ENCODE results near the gene SSH2.

The SSH2 gene

GRCh38 chr17:29828676-29829284, 101.2 kb downstream of the SSH2 start:
- no peaks in the 10 kb centered on the region for H3K36me3 ChIP-seq (ENCODE audit: control insufficient read depth, insufficient read depth, low read length, severe bottlenecking)
- H3K4me3 ChIP-seq (ENCODE audit: low read length), result no peak overlapping the region
- no peaks in the 10 kb centered on the region for H3K4me1 ChIP-seq (ENCODE audit: control insufficient read depth, insufficient read depth, low read length)
- no peak for DNase-seq (ENCODE audit: low read depth)
- H3K27me3 ChIP-seq (replicated peaks; ENCODE audit: control insufficient read depth, insufficient read depth, low read length), result no peaks in the 10 kb centered on the region
- H3K9ac ChIP-seq (ENCODE audit: low read length), result no peak overlapping the region
- no peaks in the 10 kb centered on the region for H3K9me3 ChIP-seq (ENCODE audit: control insufficient read depth, low read length)

- DNase-seq (ENCODE audit: low read depth), result peak; percentile 27
- H3K4me3 ChIP-seq (ENCODE audit: low read length), result no peak overlapping the region
These were observed 102.8 kb downstream of the SSH2 start for GRCh38 chr17:29827179-29827578.

GRCh38 chr17:29826114-29826692, 103.8 kb downstream of the SSH2 start:
- no peaks in the 10 kb centered on the region for H3K4me1 ChIP-seq (ENCODE audit: control insufficient read depth, insufficient read depth, low read length)
- H3K36me3 ChIP-seq (ENCODE audit: control insufficient read depth, insufficient read depth, low read length, severe bottlenecking), result no peaks in the 10 kb centered on the region
- no peak for DNase-seq (ENCODE audit: low read depth)
- H3K9me3 ChIP-seq (ENCODE audit: control insufficient read depth, low read length), result no peaks in the 10 kb centered on the region
- H3K9ac ChIP-seq (ENCODE audit: low read length), result no peak overlapping the region
- no peak overlapping the region for H3K4me3 ChIP-seq (ENCODE audit: low read length)
- no peaks in the 10 kb centered on the region for H3K27me3 ChIP-seq (replicated peaks; ENCODE audit: control insufficient read depth, insufficient read depth, low read length)

More at GRCh38 chr17:29827179-29827578, 102.8 kb downstream of the SSH2 start:
- Histone ChIP-seq H3K27me3 (replicated peaks; ENCODE audit: control insufficient read depth, insufficient read depth, low read length) (no peaks in the 10 kb centered on the region), H3K9me3 (ENCODE audit: control insufficient read depth, low read length) (no peaks in the 10 kb centered on the region), H3K9ac (ENCODE audit: low read length) (no peak overlapping the region), H3K36me3 (ENCODE audit: control insufficient read depth, insufficient read depth, low read length, severe bottlenecking) (no peaks in the 10 kb centered on the region), H3K4me1 (ENCODE audit: control insufficient read depth, insufficient read depth, low read length) (no peaks in the 10 kb centered on the region)

GRCh38 chr17:29825604-29826003, 104.4 kb downstream of the SSH2 start:
- H3K9ac ChIP-seq (ENCODE audit: low read length), result no peak overlapping the region
- DNase-seq (ENCODE audit: low read depth), result no peak
- H3K9me3 ChIP-seq (ENCODE audit: control insufficient read depth, low read length), result no peaks in the 10 kb centered on the region

GRCh38 chr17:29821897-29822296, 108.1 kb downstream of the SSH2 start:
- no peaks in the 10 kb centered on the region for H3K27me3 ChIP-seq (replicated peaks; ENCODE audit: control insufficient read depth, insufficient read depth, low read length)
- no peaks in the 10 kb centered on the region for H3K9me3 ChIP-seq (ENCODE audit: control insufficient read depth, low read length)
- no peaks in the 10 kb centered on the region for H3K36me3 ChIP-seq (ENCODE audit: control insufficient read depth, insufficient read depth, low read length, severe bottlenecking)
- no peak overlapping the region for H3K9ac ChIP-seq (ENCODE audit: low read length)
- H3K4me3 ChIP-seq (ENCODE audit: low read length), result no peak overlapping the region
- DNase-seq (ENCODE audit: low read depth), result no peak
- H3K4me1 ChIP-seq (ENCODE audit: control insufficient read depth, insufficient read depth, low read length), result no peaks in the 10 kb centered on the region

More at GRCh38 chr17:29825604-29826003, 104.4 kb downstream of the SSH2 start:
- no peak overlapping the region for H3K4me3 ChIP-seq (ENCODE audit: low read length)
- no peaks in the 10 kb centered on the region for H3K36me3 ChIP-seq (ENCODE audit: control insufficient read depth, insufficient read depth, low read length, severe bottlenecking)
- no peaks in the 10 kb centered on the region for H3K27me3 ChIP-seq (replicated peaks; ENCODE audit: control insufficient read depth, insufficient read depth, low read length)
- H3K4me1 ChIP-seq (ENCODE audit: control insufficient read depth, insufficient read depth, low read length), result no peaks in the 10 kb centered on the region

GRCh38 chr17:29820425-29820824, 109.6 kb downstream of the SSH2 start:
- Histone ChIP-seq H3K9ac (ENCODE audit: low read length) (no peak overlapping the region), H3K4me1 (ENCODE audit: control insufficient read depth, insufficient read depth, low read length) (no peaks in the 10 kb centered on the region), H3K4me3 (ENCODE audit: low read length) (no peak overlapping the region), H3K27me3 (replicated peaks; ENCODE audit: control insufficient read depth, insufficient read depth, low read length) (no peaks in the 10 kb centered on the region), H3K9me3 (ENCODE audit: control insufficient read depth, low read length) (no peaks in the 10 kb centered on the region), H3K36me3 (ENCODE audit: control insufficient read depth, insufficient read depth, low read length, severe bottlenecking) (no peaks in the 10 kb centered on the region)
- DNase-seq (ENCODE audit: low read depth), result no peak

- H3K9ac ChIP-seq (ENCODE audit: low read length), result no peak overlapping the region
- H3K4me1 ChIP-seq (ENCODE audit: control insufficient read depth, insufficient read depth, low read length), result no peaks in the 10 kb centered on the region
- no peaks in the 10 kb centered on the region for H3K27me3 ChIP-seq (replicated peaks; ENCODE audit: control insufficient read depth, insufficient read depth, low read length)
- peak; percentile 91 for DNase-seq (ENCODE audit: low read depth)
- no peaks in the 10 kb centered on the region for H3K36me3 ChIP-seq (ENCODE audit: control insufficient read depth, insufficient read depth, low read length, severe bottlenecking)
- H3K4me3 ChIP-seq (ENCODE audit: low read length), result no peak overlapping the region
- H3K9me3 ChIP-seq (ENCODE audit: control insufficient read depth, low read length), result no peaks in the 10 kb centered on the region
These were observed 122.3 kb downstream of the SSH2 start for GRCh38 chr17:29807520-29808361.

- no peak for DNase-seq (ENCODE audit: low read depth)
- Histone ChIP-seq H3K27me3 (replicated peaks; ENCODE audit: control insufficient read depth, insufficient read depth, low read length) (no peaks in the 10 kb centered on the region), H3K9ac (ENCODE audit: low read length) (no peak overlapping the region), H3K4me1 (ENCODE audit: control insufficient read depth, insufficient read depth, low read length) (peaks cover 4% of the 10 kb centered on the region), H3K9me3 (ENCODE audit: control insufficient read depth, low read length) (no peaks in the 10 kb centered on the region), H3K36me3 (ENCODE audit: control insufficient read depth, insufficient read depth, low read length, severe bottlenecking) (no peaks in the 10 kb centered on the region), H3K4me3 (ENCODE audit: low read length) (no peak overlapping the region)
These were observed 127.8 kb downstream of the SSH2 start for GRCh38 chr17:29802246-29802645.

GRCh38 chr17:29800457-29800856, 129.6 kb downstream of the SSH2 start:
- peaks cover 4% of the 10 kb centered on the region for H3K4me1 ChIP-seq (ENCODE audit: control insufficient read depth, insufficient read depth, low read length)
- H3K36me3 ChIP-seq (ENCODE audit: control insufficient read depth, insufficient read depth, low read length, severe bottlenecking), result no peaks in the 10 kb centered on the region
- no peak overlapping the region for H3K4me3 ChIP-seq (ENCODE audit: low read length)
- no peaks in the 10 kb centered on the region for H3K27me3 ChIP-seq (replicated peaks; ENCODE audit: control insufficient read depth, insufficient read depth, low read length)
- no peak overlapping the region for H3K9ac ChIP-seq (ENCODE audit: low read length)
- no peaks in the 10 kb centered on the region for H3K9me3 ChIP-seq (ENCODE audit: control insufficient read depth, low read length)
- DNase-seq (ENCODE audit: low read depth), result no peak

GRCh38 chr17:29796652-29797051, 133.4 kb downstream of the SSH2 start:
- no peaks in the 10 kb centered on the region for H3K4me1 ChIP-seq (ENCODE audit: control insufficient read depth, insufficient read depth, low read length)
- no peaks in the 10 kb centered on the region for H3K36me3 ChIP-seq (ENCODE audit: control insufficient read depth, insufficient read depth, low read length, severe bottlenecking)
- H3K9me3 ChIP-seq (ENCODE audit: control insufficient read depth, low read length), result no peaks in the 10 kb centered on the region
- H3K27me3 ChIP-seq (replicated peaks; ENCODE audit: control insufficient read depth, insufficient read depth, low read length), result no peaks in the 10 kb centered on the region
- no peak for DNase-seq (ENCODE audit: low read depth)
- H3K9ac ChIP-seq (ENCODE audit: low read length), result no peak overlapping the region
- H3K4me3 ChIP-seq (ENCODE audit: low read length), result no peak overlapping the region

- DNase-seq (ENCODE audit: low read depth), result no peak
- no peak overlapping the region for H3K4me3 ChIP-seq (ENCODE audit: low read length)
- H3K4me1 ChIP-seq (ENCODE audit: control insufficient read depth, insufficient read depth, low read length), result peaks cover 20% of the 10 kb centered on the region
- no peaks in the 10 kb centered on the region for H3K36me3 ChIP-seq (ENCODE audit: control insufficient read depth, insufficient read depth, low read length, severe bottlenecking)
- H3K9ac ChIP-seq (ENCODE audit: low read length), result no peak overlapping the region
- H3K27me3 ChIP-seq (replicated peaks; ENCODE audit: control insufficient read depth, insufficient read depth, low read length), result no peaks in the 10 kb centered on the region
- H3K9me3 ChIP-seq (ENCODE audit: control insufficient read depth, low read length), result no peaks in the 10 kb centered on the region
These were observed 136.5 kb downstream of the SSH2 start for GRCh38 chr17:29793501-29793900.
